Ovary (tissue), 3 donors: ENCODE measurements around the gene DTD1.

Source experiments
- POLR2A ChIP-seq: fragments of 450-650 bp; IDR thresholded peaks from one replicate; pipeline ENCODE4 v1.6.1; 2017; ENCODE audit warnings: antibody characterized with exemption, mild to moderate bottlenecking, moderate library complexity
- TF ChIP-seq, protein P1 (sequence below), 3 donors: fragments of 450-650 bp in 2 of 3; fragments of 200-600 bp in 1 of 3; IDR thresholded peaks; one replicate each; pipeline versions ENCODE4 v1.5.1 to v1.8.0; 2016 to 2022; ENCODE audit warnings: antibody characterized with exemption in 3 of 3, mild to moderate bottlenecking in 1 of 3
- donor health status: DM: no; HTN: no; CAD: no.

GRCh38 chr20:18624948-18625347 lies 37.1 kb downstream of the DTD1 start:
- no peak for TF ChIP-seq POLR2A
- TF ChIP-seq, protein P1, sequence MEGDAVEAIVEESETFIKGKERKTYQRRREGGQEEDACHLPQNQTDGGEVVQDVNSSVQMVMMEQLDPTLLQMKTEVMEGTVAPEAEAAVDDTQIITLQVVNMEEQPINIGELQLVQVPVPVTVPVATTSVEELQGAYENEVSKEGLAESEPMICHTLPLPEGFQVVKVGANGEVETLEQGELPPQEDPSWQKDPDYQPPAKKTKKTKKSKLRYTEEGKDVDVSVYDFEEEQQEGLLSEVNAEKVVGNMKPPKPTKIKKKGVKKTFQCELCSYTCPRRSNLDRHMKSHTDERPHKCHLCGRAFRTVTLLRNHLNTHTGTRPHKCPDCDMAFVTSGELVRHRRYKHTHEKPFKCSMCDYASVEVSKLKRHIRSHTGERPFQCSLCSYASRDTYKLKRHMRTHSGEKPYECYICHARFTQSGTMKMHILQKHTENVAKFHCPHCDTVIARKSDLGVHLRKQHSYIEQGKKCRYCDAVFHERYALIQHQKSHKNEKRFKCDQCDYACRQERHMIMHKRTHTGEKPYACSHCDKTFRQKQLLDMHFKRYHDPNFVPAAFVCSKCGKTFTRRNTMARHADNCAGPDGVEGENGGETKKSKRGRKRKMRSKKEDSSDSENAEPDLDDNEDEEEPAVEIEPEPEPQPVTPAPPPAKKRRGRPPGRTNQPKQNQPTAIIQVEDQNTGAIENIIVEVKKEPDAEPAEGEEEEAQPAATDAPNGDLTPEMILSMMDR (IDR thresholded peaks at IDR 0.05) = no peak
